HL-60/S4 treated with retinoic acid at 250 ng/mL for 4 days and 3 days (cell line): Measurements from ENCODE around the gene NAALADL2.
"Not testable (repeated sequence)": the region's sequence is repeated elsewhere in the genome, so short reads cannot be mapped to it uniquely, and the experiment has no call there.

Experiments used
- in situ Hi-C: fragments of 300-500 bp; cut with MboI; formaldehyde crosslinking; loops from 2 replicates; pipeline ENCODE4 v1.7.0; 2022; ENCODE audit warnings: low sequenced_read_pairs

NAALADL2 gene

GRCh38 chr3:175346573-175347356, 487.6 kb downstream of the NAALADL2 start:
- in situ Hi-C loops: no loop called here

- in situ Hi-C loops: no loop called here
These were observed 490.0 kb downstream of the NAALADL2 start for GRCh38 chr3:175349168-175349567.

GRCh38 chr3:175355801-175356335, 496.7 kb downstream of the NAALADL2 start:
- in situ Hi-C loops: no loop called here

- in situ Hi-C loops: no loop called here
These were observed 497.8 kb downstream of the NAALADL2 start for GRCh38 chr3:175356899-175357324.

DNA sequence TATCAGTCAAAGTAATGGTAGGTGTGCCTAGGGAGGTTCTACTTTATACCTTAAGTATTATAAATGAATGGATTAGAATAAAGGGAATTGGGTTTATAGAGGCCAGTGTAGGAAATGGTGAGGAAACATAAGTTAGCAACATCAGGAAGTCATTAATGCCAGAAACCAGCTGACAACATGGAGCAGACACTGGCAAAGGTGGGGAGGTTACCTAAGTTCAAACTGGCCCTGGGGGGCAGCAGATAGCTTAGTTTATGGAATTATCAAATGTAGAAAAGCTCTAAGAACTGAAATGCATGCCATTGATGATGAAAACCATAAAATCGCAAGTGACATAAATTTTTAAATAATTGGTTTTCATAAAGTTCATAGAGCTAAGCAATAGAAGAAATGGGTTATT, 498.6 kb downstream of the NAALADL2 start:
- in situ Hi-C loops: no loop called here

GRCh38 chr3:175358935-175359334, 499.8 kb downstream of the NAALADL2 start:
- in situ Hi-C loops: no loop called here

DNA sequence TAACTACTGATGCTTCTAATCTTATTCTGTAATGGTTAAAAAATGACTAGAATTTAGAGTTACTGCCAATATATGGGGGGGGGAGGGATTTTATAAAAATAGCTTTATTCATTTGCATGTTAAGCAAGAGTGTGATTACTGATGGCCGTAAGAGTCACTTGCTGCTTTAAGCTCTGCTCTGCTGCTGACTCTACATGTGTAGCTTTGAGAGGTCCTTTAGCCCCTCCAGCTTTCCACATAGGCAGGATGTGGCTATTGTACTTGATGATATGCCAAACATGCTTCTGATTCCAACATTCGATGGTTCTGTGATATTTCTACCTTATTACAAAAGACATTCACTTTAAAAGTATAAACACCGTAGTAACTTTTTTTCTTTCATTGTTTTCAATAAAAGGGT, 511.3 kb downstream of the NAALADL2 start:
- in situ Hi-C loops: not testable (repeated sequence)

DNA sequence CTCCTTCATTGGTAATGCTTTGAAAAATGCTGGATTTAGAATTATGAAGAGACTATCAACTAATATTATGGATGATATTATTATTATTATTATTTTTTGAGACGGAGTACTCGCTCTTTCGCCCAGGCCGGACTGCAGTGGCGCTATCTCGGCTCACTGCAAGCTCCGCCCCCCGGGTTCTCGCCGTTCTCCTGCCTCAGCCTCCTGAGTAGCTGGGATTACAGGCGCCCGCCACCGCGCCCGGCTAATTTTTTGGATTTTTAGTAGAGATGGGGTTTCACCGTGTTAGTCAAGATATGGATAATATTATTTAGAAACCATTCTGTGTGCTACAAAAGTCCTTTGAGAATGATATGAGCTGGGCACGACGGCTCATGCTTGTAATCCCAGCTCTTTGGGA, 512.1 kb downstream of the NAALADL2 start:
- in situ Hi-C loops: not testable (repeated sequence)

- in situ Hi-C loops: no loop called here
These were observed 515.6 kb downstream of the NAALADL2 start for GRCh38 chr3:175374705-175375104.

DNA sequence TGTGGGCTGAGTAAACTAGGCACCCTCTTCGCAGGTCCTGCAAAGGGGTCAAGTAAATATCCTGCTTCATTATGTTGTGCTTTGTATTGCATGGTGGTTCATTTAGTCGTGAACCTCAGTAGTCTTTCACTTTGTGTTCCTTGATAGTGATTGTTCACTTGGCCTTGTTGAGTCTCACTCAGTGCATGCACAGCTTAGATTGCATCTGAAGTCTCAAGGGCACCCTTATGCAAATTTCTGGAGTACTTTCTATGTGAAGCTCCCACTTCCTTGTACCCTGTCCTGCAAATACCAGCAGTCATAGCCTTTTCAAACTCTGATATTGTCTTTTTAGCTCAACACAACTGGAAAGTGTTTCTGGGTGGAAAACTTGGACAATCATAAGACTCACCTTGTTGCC, 519.2 kb downstream of the NAALADL2 start:
- in situ Hi-C loops: no loop called here

GRCh38 chr3:175381685-175382084, 522.6 kb downstream of the NAALADL2 start:
- in situ Hi-C loops: no loop called here

GRCh38 chr3:175383371-175383770, 524.2 kb downstream of the NAALADL2 start:
- in situ Hi-C loops: no loop called here

GRCh38 chr3:175383813-175384212, 524.7 kb downstream of the NAALADL2 start:
- in situ Hi-C loops: no loop called here

DNA sequence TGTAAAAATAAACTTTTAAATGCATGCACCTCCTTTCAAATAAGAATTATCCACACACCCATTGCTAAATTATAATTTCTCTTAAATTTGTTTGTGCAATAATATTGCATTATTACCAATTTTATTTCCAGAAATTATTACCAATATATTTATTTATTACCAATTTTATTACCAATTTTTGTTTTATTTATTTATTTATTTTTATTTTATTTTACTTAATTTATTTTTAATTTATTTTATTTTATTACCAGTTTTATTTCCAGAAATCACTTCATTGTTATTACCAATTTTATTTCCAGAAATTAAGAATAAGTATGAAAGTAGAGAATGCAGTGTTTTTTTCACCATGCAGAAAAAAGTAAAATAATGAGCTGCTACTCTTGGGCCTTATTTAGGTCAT, 525.4 kb downstream of the NAALADL2 start:
- in situ Hi-C loops: no loop called here

DNA sequence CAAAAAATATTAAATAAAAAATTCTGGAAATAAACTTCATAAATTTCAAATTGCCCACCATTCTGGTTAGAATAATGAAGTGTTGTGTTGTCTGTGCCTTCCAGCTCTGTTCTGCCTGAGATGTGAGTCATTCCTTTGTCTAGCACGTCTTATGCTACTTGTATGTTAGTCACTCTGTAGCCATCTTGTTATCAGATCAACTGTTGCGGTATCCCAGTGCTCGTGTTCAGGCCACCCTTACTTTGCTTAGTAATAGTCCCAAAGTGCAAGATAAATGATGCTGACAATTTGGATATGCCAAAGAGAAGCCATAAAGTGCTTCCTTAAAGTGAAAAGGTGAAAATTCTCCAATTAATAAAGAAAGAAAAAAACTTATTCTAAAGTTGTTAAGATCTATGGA, 527.5 kb downstream of the NAALADL2 start:
- in situ Hi-C loops: no loop called here

GRCh38 chr3:175389560-175389959, 530.4 kb downstream of the NAALADL2 start:
- in situ Hi-C loops: no loop called here

- in situ Hi-C loops: no loop called here
These were observed 532.5 kb downstream of the NAALADL2 start for GRCh38 chr3:175391601-175392000.

GRCh38 chr3:175392653-175393052, 533.5 kb downstream of the NAALADL2 start:
- in situ Hi-C loops: no loop called here

- in situ Hi-C loops: no loop called here
These were observed 538.2 kb downstream of the NAALADL2 start for GRCh38 chr3:175397372-175397771.

DNA sequence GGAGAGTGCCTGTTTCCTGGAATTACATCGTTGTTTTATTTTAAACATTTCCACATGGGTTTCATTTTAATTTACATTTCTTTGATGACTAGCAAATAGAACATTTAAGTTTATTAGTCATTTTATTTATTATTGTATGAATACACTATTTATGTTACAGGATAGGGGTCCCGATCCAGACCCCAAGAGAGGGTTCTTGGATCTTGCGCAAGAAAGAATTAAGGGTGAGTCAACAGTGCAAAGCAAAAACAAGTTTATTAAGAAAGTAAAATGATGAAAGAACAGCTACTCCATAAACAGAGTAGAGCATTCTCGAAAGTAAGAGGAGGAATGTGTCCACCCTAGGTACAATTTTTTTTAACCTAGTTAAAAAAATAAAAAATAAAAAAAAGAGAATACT, 539.5 kb downstream of the NAALADL2 start:
- in situ Hi-C loops: no loop called here

- in situ Hi-C loops: no loop called here
These were observed 540.2 kb downstream of the NAALADL2 start for GRCh38 chr3:175399156-175399840.

DNA sequence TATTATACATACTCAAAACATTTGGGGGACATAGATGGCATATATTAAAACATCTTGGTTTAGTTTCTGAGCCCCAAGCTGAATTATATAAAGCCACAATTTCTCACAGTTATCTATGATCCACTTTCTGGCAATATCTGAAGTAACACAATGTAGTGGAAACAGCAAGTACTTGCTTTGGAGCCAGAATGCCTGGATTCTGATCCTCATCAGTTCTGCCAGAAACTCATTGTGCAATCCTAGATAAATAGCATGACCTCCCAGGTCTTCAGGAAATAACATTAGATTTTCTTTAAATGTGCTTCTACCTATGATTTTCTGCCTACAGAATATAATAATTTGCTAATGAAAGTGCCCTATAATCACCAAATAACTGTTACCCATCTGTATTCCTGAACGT, 544.9 kb downstream of the NAALADL2 start:
- in situ Hi-C loops: no loop called here
